GM19467 (cell line): ENCODE data around the gene AGPAT3.
"Not testable (repeated sequence)": the region's sequence is repeated elsewhere in the genome, so short reads cannot be mapped to it uniquely, and the experiment has no call there.

Source experiments
- ATAC-seq: cut with Tn5 transposase; IDR thresholded peaks from one replicate; pipeline ENCODE4 v1.9.1; 2021; ENCODE audit warnings: mild to moderate bottlenecking, moderate library complexity; ENCODE audit not compliant: unreplicated experiment

The AGPAT3 gene

GRCh38 chr21:43834146-43834905 is 30.7 kb upstream of the AGPAT3 start:
- no peak for ATAC-seq

GRCh38 chr21:43835050-43835449 is 30.0 kb upstream of the AGPAT3 start:
- no peak for ATAC-seq

- ATAC-seq, result no peak
These were observed 29.2 kb upstream of the AGPAT3 start for GRCh38 chr21:43835861-43836260.

- ATAC-seq, result no peak
These were observed 28.4 kb upstream of the AGPAT3 start for GRCh38 chr21:43836616-43837015.

GRCh38 chr21:43840259-43840658 is 24.8 kb upstream of the AGPAT3 start:
- ATAC-seq, result no peak

GRCh38 chr21:43842742-43843141 is 22.3 kb upstream of the AGPAT3 start:
- no peak for ATAC-seq

GRCh38 chr21:43844906-43845305 is 20.1 kb upstream of the AGPAT3 start:
- not testable (repeated sequence) for ATAC-seq

GRCh38 chr21:43845386-43845785 is 19.6 kb upstream of the AGPAT3 start:
- ATAC-seq, result no peak

- ATAC-seq, result no peak
These were observed 18.6 kb upstream of the AGPAT3 start for GRCh38 chr21:43846430-43846829.

GRCh38 chr21:43847301-43847700 is 17.7 kb upstream of the AGPAT3 start:
- ATAC-seq, result no peak

- ATAC-seq, result no peak
These were observed 16.3 kb upstream of the AGPAT3 start for GRCh38 chr21:43848771-43849170.

GRCh38 chr21:43849532-43850299 is 15.3 kb upstream of the AGPAT3 start:
- no peak for ATAC-seq

- no peak for ATAC-seq
These were observed 14.2 kb upstream of the AGPAT3 start for GRCh38 chr21:43850728-43851295.

GRCh38 chr21:43851593-43851992 is 13.4 kb upstream of the AGPAT3 start:
- no peak for ATAC-seq

- no peak for ATAC-seq
These were observed 10.9 kb upstream of the AGPAT3 start for GRCh38 chr21:43853851-43854772.

- peak; percentile 59 for ATAC-seq
These were observed 10.0 kb upstream of the AGPAT3 start for GRCh38 chr21:43854773-43855633.

GRCh38 chr21:43855955-43856354 is 9.1 kb upstream of the AGPAT3 start:
- no peak for ATAC-seq

GRCh38 chr21:43858806-43859648 is 6.0 kb upstream of the AGPAT3 start:
- ATAC-seq, result no peak

GRCh38 chr21:43859747-43860214 is 5.2 kb upstream of the AGPAT3 start:
- ATAC-seq, result no peak
